ENCODE data around the gene GRIK5. TPM values are rescaled to one million over a fixed set of nuclear protein-coding genes. Genes with fewer than 3 reads are reported as not detected.

Gene GRIK5
- total RNA-seq, 4 donors from 2014 or later, result 7.0 to 23.4 (median 12.3) TPM

DNA sequence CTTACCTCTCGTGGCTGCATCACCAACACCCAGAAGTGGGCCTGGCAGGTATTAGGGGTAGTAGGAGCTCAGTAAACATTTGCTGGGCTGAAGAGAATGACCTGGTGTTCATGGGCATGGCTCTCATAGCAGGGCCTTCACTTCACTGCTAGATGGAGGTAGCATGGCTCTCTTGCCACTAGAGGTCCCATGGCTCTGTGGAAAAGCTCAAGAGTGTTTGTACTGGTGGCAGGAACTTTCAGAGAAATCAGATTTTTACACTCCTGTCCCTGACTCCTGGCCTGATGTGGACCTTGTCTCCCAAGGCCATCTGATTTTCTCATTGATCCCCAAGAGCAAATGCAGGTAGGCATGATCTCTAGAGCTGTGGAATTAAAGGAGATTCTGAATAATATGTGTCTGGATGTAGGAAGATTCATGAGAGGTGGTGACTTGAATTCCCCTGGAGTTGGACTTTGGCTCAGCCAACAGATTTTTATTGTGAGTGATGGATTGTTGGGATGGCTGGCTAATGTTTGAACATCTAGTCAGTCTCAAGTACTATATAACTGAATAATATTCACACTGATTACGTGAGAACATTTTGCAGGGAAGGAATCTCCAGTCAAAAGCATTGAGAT lies 11.7 kb upstream of the GRIK5 start:
- Histone ChIP-seq H3K36me3 (peaks cover 0 to 56% of the 10 kb centered on the region in 2 donors), H3K4me1 (peaks cover 0 to 18% (median 13%) of the 10 kb centered on the region in 3 donors), H3K4me3 (no peak overlapping the region), H3K27me3 (no peaks in the 10 kb centered on the region), H3K9me3 (no peaks in the 10 kb centered on the region), H3K27ac (no peak overlapping the region)
- no peak for TF ChIP-seq POLR2A (IDR thresholded peaks at IDR 0.05)
- TF ChIP-seq, protein P1, sequence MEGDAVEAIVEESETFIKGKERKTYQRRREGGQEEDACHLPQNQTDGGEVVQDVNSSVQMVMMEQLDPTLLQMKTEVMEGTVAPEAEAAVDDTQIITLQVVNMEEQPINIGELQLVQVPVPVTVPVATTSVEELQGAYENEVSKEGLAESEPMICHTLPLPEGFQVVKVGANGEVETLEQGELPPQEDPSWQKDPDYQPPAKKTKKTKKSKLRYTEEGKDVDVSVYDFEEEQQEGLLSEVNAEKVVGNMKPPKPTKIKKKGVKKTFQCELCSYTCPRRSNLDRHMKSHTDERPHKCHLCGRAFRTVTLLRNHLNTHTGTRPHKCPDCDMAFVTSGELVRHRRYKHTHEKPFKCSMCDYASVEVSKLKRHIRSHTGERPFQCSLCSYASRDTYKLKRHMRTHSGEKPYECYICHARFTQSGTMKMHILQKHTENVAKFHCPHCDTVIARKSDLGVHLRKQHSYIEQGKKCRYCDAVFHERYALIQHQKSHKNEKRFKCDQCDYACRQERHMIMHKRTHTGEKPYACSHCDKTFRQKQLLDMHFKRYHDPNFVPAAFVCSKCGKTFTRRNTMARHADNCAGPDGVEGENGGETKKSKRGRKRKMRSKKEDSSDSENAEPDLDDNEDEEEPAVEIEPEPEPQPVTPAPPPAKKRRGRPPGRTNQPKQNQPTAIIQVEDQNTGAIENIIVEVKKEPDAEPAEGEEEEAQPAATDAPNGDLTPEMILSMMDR (IDR thresholded peaks at IDR 0.05), result peak in 3 of 4 experiments; percentile 21 to 40 (median 38)
- no peak for ATAC-seq
- WGBS, 2 donors (ENCODE audit: low coverage in 1 of 2), result 76% methylated on average over 2 of the region's 2 CpGs; no CpG with 5 or more reads in 1 of the 2 donors

DNA sequence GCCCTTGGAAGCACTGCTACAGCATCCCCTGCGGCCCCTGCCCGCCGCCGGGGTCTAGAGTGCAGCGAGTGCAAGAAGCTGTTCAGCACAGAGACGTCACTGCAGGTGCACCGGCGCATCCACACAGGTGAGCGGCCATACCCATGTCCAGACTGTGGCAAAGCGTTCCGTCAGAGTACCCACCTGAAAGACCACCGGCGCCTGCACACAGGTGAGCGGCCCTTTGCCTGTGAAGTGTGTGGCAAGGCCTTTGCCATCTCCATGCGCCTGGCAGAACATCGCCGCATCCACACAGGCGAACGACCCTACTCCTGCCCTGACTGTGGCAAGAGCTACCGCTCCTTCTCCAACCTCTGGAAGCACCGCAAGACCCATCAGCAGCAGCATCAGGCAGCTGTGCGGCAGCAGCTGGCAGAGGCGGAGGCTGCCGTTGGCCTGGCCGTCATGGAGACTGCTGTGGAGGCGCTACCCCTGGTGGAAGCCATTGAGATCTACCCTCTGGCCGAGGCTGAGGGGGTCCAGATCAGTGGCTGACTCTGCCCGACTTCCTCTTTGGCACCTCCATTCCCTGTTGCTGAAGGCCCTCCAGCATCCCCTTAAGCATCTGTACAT lies 10.9 kb upstream of the GRIK5 start:
- no peak for ATAC-seq
- H3K36me3 ChIP-seq, result peaks cover 0 to 56% of the 10 kb centered on the region in 2 donors
- peaks cover 0 to 21% (median 13%) of the 10 kb centered on the region in 3 donors for H3K4me1 ChIP-seq
- H3K4me3 ChIP-seq, result no peak overlapping the region
- no peaks in the 10 kb centered on the region for H3K9me3 ChIP-seq
- no peaks in the 10 kb centered on the region for H3K27me3 ChIP-seq
- TF ChIP-seq, protein P1 (IDR thresholded peaks at IDR 0.05), result no peak
- TF ChIP-seq POLR2A (IDR thresholded peaks at IDR 0.05), result no peak
- no peak for TF ChIP-seq EP300 (IDR thresholded peaks at IDR 0.05)
- no peak for TF ChIP-seq POLR2AphosphoS5 (IDR thresholded peaks at IDR 0.05)
- no peak overlapping the region for H3K27ac ChIP-seq
- WGBS, 2 donors (ENCODE audit: low coverage in 1 of 2), result 82% methylated on average over 2 of the region's 28 CpGs; no CpG with 5 or more reads in 1 of the 2 donors

DNA sequence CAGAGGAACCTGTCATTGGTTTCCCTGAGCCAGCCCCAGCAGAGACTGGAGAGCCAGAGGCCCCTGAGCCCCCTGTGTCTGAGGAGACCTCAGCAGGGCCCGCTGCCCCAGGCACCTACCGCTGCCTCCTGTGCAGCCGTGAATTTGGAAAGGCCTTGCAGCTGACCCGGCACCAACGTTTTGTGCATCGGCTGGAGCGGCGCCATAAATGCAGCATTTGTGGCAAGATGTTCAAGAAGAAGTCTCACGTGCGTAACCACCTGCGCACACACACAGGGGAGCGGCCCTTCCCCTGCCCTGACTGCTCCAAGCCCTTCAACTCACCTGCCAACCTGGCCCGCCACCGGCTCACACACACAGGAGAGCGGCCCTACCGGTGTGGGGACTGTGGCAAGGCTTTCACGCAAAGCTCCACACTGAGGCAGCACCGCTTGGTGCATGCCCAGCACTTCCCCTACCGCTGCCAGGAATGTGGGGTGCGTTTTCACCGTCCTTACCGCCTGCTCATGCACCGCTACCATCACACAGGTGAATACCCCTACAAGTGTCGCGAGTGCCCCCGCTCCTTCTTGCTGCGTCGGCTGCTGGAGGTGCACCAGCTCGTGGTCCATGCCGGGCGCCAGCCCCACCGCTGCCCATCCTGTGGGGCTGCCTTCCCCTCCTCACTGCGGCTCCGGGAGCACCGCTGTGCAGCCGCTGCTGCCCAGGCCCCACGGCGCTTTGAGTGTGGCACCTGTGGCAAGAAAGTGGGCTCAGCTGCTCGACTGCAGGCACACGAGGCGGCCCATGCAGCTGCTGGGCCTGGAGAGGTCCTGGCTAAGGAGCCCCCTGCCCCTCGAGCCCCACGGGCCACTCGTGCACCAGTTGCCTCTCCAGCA lies 10.1 kb upstream of the GRIK5 start:
- no peak for ATAC-seq
- TF ChIP-seq, protein P1 (IDR thresholded peaks at IDR 0.05), result no peak
- no peak for TF ChIP-seq EP300 (IDR thresholded peaks at IDR 0.05)
- TF ChIP-seq POLR2AphosphoS5 (IDR thresholded peaks at IDR 0.05), result no peak
- no peak for TF ChIP-seq POLR2A (IDR thresholded peaks at IDR 0.05)
- H3K4me3 ChIP-seq, result no peak overlapping the region
- no peak overlapping the region for H3K27ac ChIP-seq
- peaks cover 0 to 23% (median 13%) of the 10 kb centered on the region in 3 donors for H3K4me1 ChIP-seq
- H3K27me3 ChIP-seq, result no peaks in the 10 kb centered on the region
- 87 to 98% methylated on average over 6 to 8 of the region's 44 CpGs for WGBS, 2 donors (ENCODE audit: low coverage in 1 of 2)
- H3K36me3 ChIP-seq, result peaks cover 0 to 56% of the 10 kb centered on the region in 2 donors
- H3K9me3 ChIP-seq, result no peaks in the 10 kb centered on the region

DNA sequence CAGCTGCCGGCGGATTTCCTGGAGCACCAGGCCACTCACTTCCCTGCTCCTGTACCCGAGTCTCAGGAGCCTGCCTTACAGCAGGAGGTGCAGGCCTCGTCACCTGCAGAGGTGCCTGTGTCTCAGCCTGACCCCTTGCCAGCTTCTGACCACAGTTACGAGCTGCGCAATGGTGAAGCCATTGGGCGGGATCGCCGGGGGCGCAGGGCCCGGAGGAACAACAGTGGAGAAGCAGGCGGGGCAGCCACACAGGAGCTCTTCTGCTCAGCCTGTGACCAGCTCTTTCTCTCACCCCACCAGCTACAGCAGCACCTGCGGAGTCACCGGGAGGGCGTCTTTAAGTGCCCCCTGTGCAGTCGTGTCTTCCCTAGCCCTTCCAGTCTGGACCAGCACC lies 9.3 kb upstream of the GRIK5 start:
- no peak for ATAC-seq
- Histone ChIP-seq H3K9me3 (no peaks in the 10 kb centered on the region), H3K4me1 (peaks cover 0 to 31% (median 17%) of the 10 kb centered on the region in 3 donors), H3K36me3 (peaks cover 0 to 55% of the 10 kb centered on the region in 2 donors), H3K27ac (no peak overlapping the region), H3K4me3 (no peak overlapping the region), H3K27me3 (no peaks in the 10 kb centered on the region)
- WGBS, 2 donors (ENCODE audit: low coverage in 1 of 2), result 87 to 100% methylated on average over 1 to 3 of the region's 16 CpGs
- no peak for TF ChIP-seq EP300 (IDR thresholded peaks at IDR 0.05)
- no peak for TF ChIP-seq POLR2AphosphoS5 (IDR thresholded peaks at IDR 0.05)

DNA sequence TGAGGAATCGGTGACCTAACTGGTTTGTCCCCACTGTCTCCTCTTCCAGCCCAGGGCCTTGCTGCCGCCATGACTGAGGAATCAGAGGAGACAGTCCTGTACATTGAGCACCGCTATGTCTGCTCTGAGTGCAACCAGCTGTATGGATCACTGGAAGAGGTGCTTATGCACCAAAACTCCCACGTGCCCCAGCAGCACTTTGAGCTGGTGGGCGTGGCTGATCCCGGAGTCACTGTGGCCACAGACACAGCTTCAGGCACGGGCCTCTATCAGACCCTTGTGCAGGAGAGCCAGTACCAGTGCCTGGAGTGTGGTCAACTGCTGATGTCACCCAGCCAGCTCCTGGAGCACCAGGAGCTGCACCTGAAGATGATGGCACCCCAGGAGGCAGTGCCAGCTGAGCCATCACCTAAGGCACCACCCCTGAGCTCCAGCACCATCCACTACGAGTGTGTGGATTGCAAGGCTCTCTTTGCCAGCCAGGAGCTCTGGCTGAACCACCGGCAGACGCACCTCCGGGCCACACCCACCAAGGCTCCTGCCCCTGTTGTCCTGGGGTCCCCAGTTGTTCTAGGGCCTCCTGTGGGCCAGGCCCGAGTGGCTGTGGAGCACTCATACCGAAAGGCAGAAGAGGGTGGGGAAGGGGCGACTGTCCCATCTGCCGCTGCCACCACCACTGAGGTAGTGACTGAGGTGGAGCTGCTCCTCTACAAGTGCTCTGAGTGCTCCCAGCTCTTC lies 8.7 kb upstream of the GRIK5 start:
- ATAC-seq, result no peak
- H3K36me3 ChIP-seq, result peaks cover 0 to 50% of the 10 kb centered on the region in 2 donors
- 45 to 65% methylated on average over 6 to 8 of the region's 15 CpGs for WGBS, 2 donors (ENCODE audit: low coverage in 1 of 2)

More for the DNA sequence above, 8.7 kb upstream of the GRIK5 start:
- no peak overlapping the region for H3K4me3 ChIP-seq
- TF ChIP-seq, protein P1 (IDR thresholded peaks at IDR 0.05), result no peak
- peaks cover 0 to 31% (median 17%) of the 10 kb centered on the region in 3 donors for H3K4me1 ChIP-seq
- H3K9me3 ChIP-seq, result no peaks in the 10 kb centered on the region
- H3K27ac ChIP-seq, result no peak overlapping the region
- H3K27me3 ChIP-seq, result no peaks in the 10 kb centered on the region

Data from gastroesophageal sphincter (tissue), 4 donors.